Skeletal muscle tissue (tissue), 4 donors: Measurements from ENCODE around the gene NKX1-1. TPM values are rescaled to one million over a fixed set of nuclear protein-coding genes. Genes with fewer than 3 reads are reported as not detected.
"Not testable (repeated sequence)": the region's sequence is repeated elsewhere in the genome, so short reads cannot be mapped to it uniquely, and the experiment has no call there.

Experiments used
- H3K27ac ChIP-seq: one replicate; pipeline ENCODE4 v1.7.0; 2013; ENCODE audit warnings: mild to moderate bottlenecking, low read depth, low read length, inconsistent platforms
- H3K27me3 ChIP-seq, 3 donors: one replicate each; pipeline ENCODE4 v1.7.0; 2013; ENCODE audit warnings: low read length in 3 of 3; ENCODE audit not compliant: control insufficient read depth in 3 of 3, insufficient read depth in 3 of 3
- H3K36me3 ChIP-seq, 3 donors: one replicate each; pipeline ENCODE4 v1.7.0; 2013; ENCODE audit warnings: low read length in 3 of 3; ENCODE audit not compliant: control insufficient read depth in 3 of 3, insufficient read depth in 3 of 3
- H3K4me1 ChIP-seq, 3 donors: one replicate each; pipeline ENCODE4 v1.7.0; 2013; ENCODE audit warnings: low read length in 3 of 3, mild to moderate bottlenecking in 3 of 3; ENCODE audit not compliant: control insufficient read depth in 3 of 3, insufficient read depth in 3 of 3
- H3K4me3 ChIP-seq, 3 donors: one replicate each; pipeline ENCODE4 v1.7.0; 2013; ENCODE audit warnings: low read length in 3 of 3
- H3K9ac ChIP-seq, 3 donors: one replicate each; pipeline ENCODE4 v1.7.0; 2013; ENCODE audit warnings: low read length in 3 of 3, mild to moderate bottlenecking in 3 of 3, moderate library complexity in 2 of 3, low read depth in 1 of 3
- H3K9me3 ChIP-seq, 3 donors: one replicate each; pipeline ENCODE4 v1.7.0; 2013; ENCODE audit warnings: low read length in 3 of 3; ENCODE audit not compliant: control insufficient read depth in 3 of 3
- total RNA-seq: library from RNA; depleted of rRNA; stranded (reverse); fragments of >200 nt; gene quantifications from one replicate; pipeline ENCODE4 v1.2.3, GENCODE V29; 2014
- donor health status: Osteomylitis.

Gene NKX1-1
- total RNA-seq, 1 donor from 2014 or later = not detected

DNA sequence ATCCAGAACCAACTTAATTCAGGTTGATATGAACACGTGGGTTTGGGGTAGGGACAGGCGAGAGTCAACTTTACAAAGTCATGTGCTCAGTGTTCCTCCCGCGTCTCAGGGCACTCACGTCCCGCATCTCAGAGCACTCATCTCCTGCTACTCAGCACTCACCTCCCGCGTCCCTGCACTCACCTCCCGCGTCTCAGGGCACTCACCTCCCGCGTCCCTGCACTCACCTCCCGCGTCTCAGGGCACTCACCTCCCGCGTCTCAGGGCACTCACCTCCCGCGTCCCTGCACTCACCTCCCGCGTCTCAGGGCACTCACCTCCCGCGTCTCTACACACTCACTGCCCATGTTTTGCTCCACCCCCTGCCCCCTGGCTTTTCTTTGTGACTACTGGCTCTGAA is 33.7 kb downstream of the NKX1-1 start:
- H3K9ac ChIP-seq, H3K9me3 ChIP-seq, H3K27me3 ChIP-seq, H3K27ac ChIP-seq, H3K4me3 ChIP-seq, H3K4me1 ChIP-seq: not testable (repeated sequence)
- peaks cover 19 to 38% (median 35%) of the 10 kb centered on the region in 3 donors for H3K36me3 ChIP-seq

DNA sequence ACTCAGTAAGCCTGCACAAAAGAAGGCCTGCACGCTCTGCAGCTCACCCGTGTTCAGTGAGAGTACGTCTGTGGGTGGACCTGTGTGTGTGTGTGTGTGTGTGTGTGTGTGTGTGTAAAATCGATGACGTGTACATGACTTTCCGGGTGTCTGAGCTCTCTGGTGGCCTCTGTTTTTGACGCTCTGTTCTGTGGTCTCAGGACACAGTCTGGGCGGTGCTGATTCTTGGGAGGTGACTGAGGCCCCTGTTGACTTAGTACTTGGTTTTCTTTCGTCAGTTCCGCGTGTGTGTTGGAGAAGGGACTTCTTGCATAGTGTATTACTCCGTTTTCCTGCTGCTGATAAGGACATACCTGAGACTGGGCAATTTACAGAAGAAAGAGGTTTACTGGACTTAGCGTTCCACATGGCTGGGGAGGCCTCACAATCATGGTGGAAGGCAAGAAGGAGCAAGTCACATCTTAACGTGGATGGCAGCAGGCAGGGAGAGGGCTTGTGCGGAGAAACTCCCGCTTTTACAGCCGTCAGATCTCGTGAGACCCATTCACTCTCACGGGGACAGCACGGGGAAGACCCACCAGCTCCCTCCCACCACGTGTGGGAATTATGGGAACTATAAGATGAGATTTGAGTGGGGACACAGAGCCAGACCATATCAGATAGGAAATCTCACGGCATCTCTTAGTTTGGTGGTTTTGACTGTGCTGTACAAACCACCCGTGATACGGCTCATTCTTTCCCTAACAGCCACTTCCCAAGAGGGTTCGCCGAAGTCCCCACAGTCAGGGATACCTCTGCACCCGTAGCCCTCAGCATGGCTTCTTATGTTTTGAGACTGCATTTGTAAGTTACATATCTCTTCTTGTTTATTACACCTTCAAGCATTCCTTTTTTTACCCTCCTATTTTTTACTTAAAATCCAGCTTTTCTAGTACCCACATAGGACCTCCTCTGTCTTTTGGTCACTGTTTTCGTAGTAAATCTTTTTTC is 34.8 kb downstream of the NKX1-1 start:
- Histone ChIP-seq H3K36me3 (peaks cover 19 to 43% (median 36%) of the 10 kb centered on the region in 3 donors), H3K27ac (no peak overlapping the region), H3K4me3 (no peak overlapping the region), H3K27me3 (no peaks in the 10 kb centered on the region), H3K9ac (no peak overlapping the region), H3K9me3 (no peaks in the 10 kb centered on the region), H3K4me1 (no peaks in the 10 kb centered on the region)

- Histone ChIP-seq H3K4me1 (no peaks in the 10 kb centered on the region), H3K4me3 (no peak overlapping the region), H3K36me3 (peaks cover 16 to 42% (median 30%) of the 10 kb centered on the region in 3 donors), H3K27ac (no peak overlapping the region), H3K27me3 (no peaks in the 10 kb centered on the region), H3K9me3 (no peaks in the 10 kb centered on the region), H3K9ac (no peak overlapping the region)
Measured at GRCh38 chr4:1370321-1371124, 35.7 kb downstream of the NKX1-1 start.

GRCh38 chr4:1369479-1370079 is 36.7 kb downstream of the NKX1-1 start:
- Histone ChIP-seq H3K4me3 (no peak overlapping the region), H3K36me3 (peaks cover 16 to 40% (median 26%) of the 10 kb centered on the region in 3 donors), H3K27me3 (no peaks in the 10 kb centered on the region), H3K27ac (no peak overlapping the region), H3K9ac (no peak overlapping the region), H3K4me1 (no peaks in the 10 kb centered on the region), H3K9me3 (no peaks in the 10 kb centered on the region)

- no peak overlapping the region for H3K27ac ChIP-seq
- no peaks in the 10 kb centered on the region for H3K4me1 ChIP-seq
- H3K4me3 ChIP-seq = no peak overlapping the region
- no peaks in the 10 kb centered on the region for H3K9me3 ChIP-seq
- H3K9ac ChIP-seq = no peak overlapping the region
- H3K27me3 ChIP-seq = no peaks in the 10 kb centered on the region
- H3K36me3 ChIP-seq = peaks cover 16 to 40% (median 26%) of the 10 kb centered on the region in 3 donors
Measured at GRCh38 chr4:1369091-1369450, 37.2 kb downstream of the NKX1-1 start.

DNA sequence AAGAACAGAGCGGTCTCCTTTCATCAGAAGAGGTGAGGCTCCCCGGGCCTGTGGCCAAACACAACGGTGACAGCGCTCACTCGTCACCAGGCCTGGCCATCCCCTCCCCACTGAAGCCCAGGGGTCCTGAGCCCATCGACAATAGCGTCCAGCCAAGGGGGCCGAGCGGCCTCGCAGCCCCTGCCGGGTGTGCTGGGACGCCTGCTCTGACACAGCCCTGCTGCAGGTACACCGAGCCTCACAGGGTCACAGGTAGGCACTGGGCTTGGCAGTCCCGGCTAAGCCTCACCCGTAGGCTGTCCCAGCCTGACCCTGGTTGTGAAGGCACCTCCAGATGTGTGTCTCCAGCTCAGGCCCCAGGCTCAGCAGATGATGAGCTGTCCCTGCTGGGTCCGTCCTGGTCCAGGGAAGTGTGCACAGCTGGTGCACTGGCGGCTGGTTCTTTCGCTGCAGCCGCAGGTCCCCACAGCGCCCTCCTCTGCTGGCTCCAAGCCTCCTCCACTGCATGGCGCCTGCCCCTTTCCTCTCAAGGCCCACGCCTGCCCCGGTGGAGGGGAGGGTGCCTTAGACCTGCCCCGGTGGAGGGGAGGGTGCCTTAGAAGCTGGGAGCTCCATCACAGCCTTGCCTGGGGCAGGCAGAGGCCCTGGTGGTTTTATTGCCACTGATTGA is 37.7 kb downstream of the NKX1-1 start:
- no peak overlapping the region for H3K9ac ChIP-seq
- H3K4me3 ChIP-seq = no peak overlapping the region
- H3K36me3 ChIP-seq = peaks cover 15 to 38% (median 24%) of the 10 kb centered on the region in 3 donors
- no peaks in the 10 kb centered on the region for H3K27me3 ChIP-seq
- H3K9me3 ChIP-seq = no peaks in the 10 kb centered on the region
- H3K4me1 ChIP-seq = no peaks in the 10 kb centered on the region
- H3K27ac ChIP-seq = no peak overlapping the region

- H3K4me3 ChIP-seq = no peak overlapping the region
- H3K27me3 ChIP-seq = no peaks in the 10 kb centered on the region
- H3K4me1 ChIP-seq = no peaks in the 10 kb centered on the region
- H3K9ac ChIP-seq = no peak overlapping the region
- H3K27ac ChIP-seq = no peak overlapping the region
- peaks cover 16 to 37% (median 25%) of the 10 kb centered on the region in 3 donors for H3K36me3 ChIP-seq
- H3K9me3 ChIP-seq = no peaks in the 10 kb centered on the region
Measured at GRCh38 chr4:1367936-1368289, 38.3 kb downstream of the NKX1-1 start.

- Histone ChIP-seq H3K27me3 (no peaks in the 10 kb centered on the region), H3K4me1 (no peaks in the 10 kb centered on the region), H3K36me3 (peaks cover 20 to 32% (median 24%) of the 10 kb centered on the region in 3 donors), H3K9me3 (no peaks in the 10 kb centered on the region), H3K27ac (no peak overlapping the region), H3K4me3 (no peak overlapping the region), H3K9ac (no peak overlapping the region)
Measured at GRCh38 chr4:1367230-1367935, 38.9 kb downstream of the NKX1-1 start.
